K562 (cell line): ENCODE measurements around the gene NECTIN3. TPM values are rescaled to one million over a fixed set of nuclear protein-coding genes. Genes with fewer than 3 reads are reported as not detected.

ENCODE experiments used
- ATAC-seq: fragments of 200-7000 bp; cut with Tn5 transposase; 3 replicates; pipeline ENCODE4 v1.9.1; 2020; ENCODE audit warnings: moderate library complexity
- BruUV-seq: library from RNA; stranded (reverse); fragments of 400-500 nt; replicated peaks from 2 replicates; lab custom pipeline; 2021; lab: Mats Ljungman, UMichigan
- CTCF ChIA-PET: fragments of 300-600 bp; formaldehyde crosslinking; extraction: SDS; loops from one replicate; lab custom pipeline; 2021; ENCODE audit warnings: low intra/inter-chr PET ratio; lab: Yijun Ruan, JAX
- POLR2A ChIA-PET: fragments of 300-600, 350-650 bp; sonication (Branson Sonifier 250); formaldehyde crosslinking; extraction: SDS; loops from one replicate; lab custom pipeline; 2021; ENCODE audit warnings: antibody characterized with exemption, inconsistent platforms; lab: Yijun Ruan, JAX
- DNase-seq, 4 experiments: peaks; one replicate each; pipeline versions ENCODE4 v3.0.0 to v3.0.0-alpha.2; 2011 to 2018; ENCODE audit warnings: low spot score in 3 of 4, mixed read lengths in 3 of 4; ENCODE audit errors: extremely low read depth in 1 of 4
- FAIRE-seq: peaks from 2 replicates; lab custom pipeline; 2011; peaks lifted over from hg19 to GRCh38; lab: Jason Lieb, UNC
- H2AFZ ChIP-seq: 2 replicates; pipeline ENCODE4 v1.6.0; 2011; ENCODE audit warnings: low read depth, low read length, control low read depth, inconsistent platforms
- H3K27ac ChIP-seq: fragments of 200-600 bp; 3 replicates; pipeline ENCODE4 v1.8.0; 2011; ENCODE audit warnings: low read depth, mild to moderate bottlenecking, control low read depth, inconsistent platforms, low read length, moderate library complexity, mixed read lengths; ENCODE audit errors: extremely low read depth
- H3K27me3 ChIP-seq, 2 experiments: fragments of 300-600 bp in 1 of 2; 2 replicates in 1 of 2; 3 replicates in 1 of 2; pipeline versions ENCODE4 v1.6.0 to v1.8.0; 2011; ENCODE audit warnings: inconsistent platforms in 2 of 2, low read length in 2 of 2, mild to moderate bottlenecking in 1 of 2, mixed read lengths in 1 of 2, moderate library complexity in 1 of 2; ENCODE audit not compliant: control insufficient read depth in 2 of 2, insufficient read depth in 2 of 2
- H3K36me3 ChIP-seq: fragments of 300-600 bp; 3 replicates; pipeline ENCODE4 v1.8.0; 2011; ENCODE audit warnings: mild to moderate bottlenecking, low read length, inconsistent platforms; ENCODE audit not compliant: control insufficient read depth, insufficient read depth
- H3K4me1 ChIP-seq, 2 experiments: fragments of 200-600 bp in 1 of 2; replicated peaks in 1 of 2; 2 replicates in 1 of 2; 3 replicates in 1 of 2; pipeline versions ENCODE4 v1.5.1 to v1.8.0; 2011; ENCODE audit warnings: inconsistent platforms in 2 of 2, low read length in 2 of 2, mild to moderate bottlenecking in 1 of 2, mixed read lengths in 1 of 2, moderate library complexity in 1 of 2; ENCODE audit not compliant: control insufficient read depth in 2 of 2, insufficient read depth in 2 of 2
- H3K4me2 ChIP-seq: 2 replicates; pipeline ENCODE4 v1.6.1; 2011; ENCODE audit warnings: low read length, control low read depth, inconsistent platforms, mixed read lengths; ENCODE audit not compliant: insufficient read depth
- H3K4me3 ChIP-seq: fragments of 200-600 bp; sonication (generic), shearing (Covaris generic); 2 replicates; pipeline ENCODE4 v1.5.1; 2016; ENCODE audit warnings: control low read depth, inconsistent platforms
- H3K79me2 ChIP-seq: fragments of 200-600 bp; 3 replicates; pipeline ENCODE4 v1.8.0; 2011; ENCODE audit warnings: low read length, inconsistent platforms; ENCODE audit not compliant: control insufficient read depth, insufficient read depth
- H3K9ac ChIP-seq, 2 experiments: 2 replicates each; pipeline versions ENCODE4 v1.6.0 to v1.6.1; 2011; ENCODE audit warnings: low read depth in 2 of 2, low read length in 2 of 2, control low read depth in 1 of 2, inconsistent platforms in 1 of 2, mild to moderate bottlenecking in 1 of 2, mixed read lengths in 1 of 2; ENCODE audit not compliant: insufficient read depth in 1 of 2
- H3K9me1 ChIP-seq: one replicate; pipeline ENCODE4 v1.6.0; 2011; ENCODE audit warnings: inconsistent platforms, mild to moderate bottlenecking, low read length, moderate library complexity; ENCODE audit not compliant: control insufficient read depth, insufficient read depth
- H3K9me3 ChIP-seq: replicated peaks from 2 replicates; pipeline ENCODE4 v1.5.1; 2011; ENCODE audit warnings: low read depth, low read length, inconsistent platforms; ENCODE audit not compliant: control insufficient read depth, insufficient read depth
- H4K20me1 ChIP-seq: replicated peaks from 2 replicates; pipeline ENCODE4 v1.6.1; 2011; ENCODE audit warnings: low read length, inconsistent platforms, mixed read lengths; ENCODE audit not compliant: control insufficient read depth, insufficient read depth
- ARNT ChIP-seq, 2 experiments: fragments of 450-650 bp; IDR thresholded peaks; 2 replicates each; pipeline ENCODE4 v1.6.1; 2016; ENCODE audit warnings: mild to moderate bottlenecking in 1 of 2
- ATF1 ChIP-seq, 2 experiments: fragments of 450-650 bp in 1 of 2; IDR thresholded peaks; 2 replicates each; pipeline ENCODE4 v1.6.1; 2016; ENCODE audit warnings: missing compliant biosample characterization in 1 of 2, missing genetic modification characterization in 1 of 2
- ILF3 ChIP-seq: fragments of 450-650 bp; IDR thresholded peaks from 2 replicates; pipeline ENCODE4 v1.6.1; 2018; ENCODE audit warnings: antibody characterized with exemption, mild to moderate bottlenecking, moderate library complexity, borderline replicate concordance
- MAZ ChIP-seq, 2 experiments: fragments of 450-650 bp in 1 of 2; sonication (generic) in 1 of 2; formaldehyde crosslinking; IDR thresholded peaks in 1 of 2; conservative IDR thresholded peaks in 1 of 2; 2 replicates each; pipeline versions ENCODE4 v1.4.0 to v1.5.0; 2020; ENCODE audit warnings: mild to moderate bottlenecking in 1 of 2, missing genetic modification reagents in 1 of 2
- NBN ChIP-seq: fragments of 450-650 bp; IDR thresholded peaks from 2 replicates; pipeline ENCODE4 v1.6.1; 2016; ENCODE audit warnings: low read depth, mild to moderate bottlenecking
- NR2C2 ChIP-seq, 2 experiments: fragments of 200-800 bp in 1 of 2; sonication (Bioruptor generic) in 1 of 2; sonication (generic) in 1 of 2; formaldehyde crosslinking in 1 of 2; IDR thresholded peaks; 2 replicates each; pipeline versions ENCODE4 v1.6.1 to v1.8.0; 2016 to 2022; ENCODE audit warnings: mild to moderate bottlenecking in 1 of 2, missing compliant biosample characterization in 1 of 2, missing genetic modification characterization in 1 of 2, missing genetic modification reagents in 1 of 2
- RBFOX2 ChIP-seq: fragments of 200-400 bp; formaldehyde crosslinking; IDR thresholded peaks from 2 replicates; pipeline ENCODE4 v1.6.1; 2017; ENCODE audit warnings: low read depth, mild to moderate bottlenecking, low read length, moderate library complexity
- RBM25 ChIP-seq: fragments of 200-400 bp; formaldehyde crosslinking; IDR thresholded peaks from 2 replicates; pipeline ENCODE4 v1.6.1; 2018; ENCODE audit warnings: low read length, low read depth, moderate library complexity; ENCODE audit not compliant: severe bottlenecking
- SIN3A ChIP-seq, 2 experiments: fragments of 150-350 bp in 1 of 2; IDR thresholded peaks; 2 replicates each; pipeline ENCODE4 v1.6.1; 2011 to 2016; ENCODE audit warnings: borderline replicate concordance in 2 of 2, low read depth in 2 of 2, low read length in 2 of 2, mild to moderate bottlenecking in 2 of 2, moderate library complexity in 2 of 2; ENCODE audit not compliant: control insufficient read depth in 1 of 2
- SMARCC2 ChIP-seq: fragments of 450-650 bp; IDR thresholded peaks from 2 replicates; pipeline ENCODE4 v1.6.1; 2017; ENCODE audit warnings: antibody characterized with exemption, moderate library complexity, mild to moderate bottlenecking, low read depth
- ZNF253 ChIP-seq: fragments of 250-450 bp; sonication (Bioruptor Pico); conservative IDR thresholded peaks from 2 replicates; pipeline ENCODE4 v1.6.1; 2021; ENCODE audit warnings: mild to moderate bottlenecking
- ZNF436 ChIP-seq: fragments of 250-450, 450-650 bp; sonication (Bioruptor Pico); formaldehyde crosslinking; IDR thresholded peaks from 2 replicates; pipeline ENCODE4 v1.7.0; 2020; ENCODE audit warnings: mild to moderate bottlenecking
- WGBS: fragments of 100-300 bp; shearing (Covaris generic); methylation state at CpG from one replicate; pipeline ENCODE4 v1.1.6; 2016; ENCODE audit warnings: low coverage, mixed read lengths; ENCODE audit not compliant: insufficient coverage; ENCODE audit errors: missing lambda C conversion rate; 5-methylcytosine and 5-hydroxymethylcytosine counted together
- in situ Hi-C: fragments of 300-500 bp; cut with MboI; formaldehyde crosslinking; loops from 4 replicates; pipeline ENCODE4 v1.15.0; 2018; ENCODE audit warnings: inconsistent platforms, mixed read lengths
- intact Hi-C: fragments of 100-400 bp; cut with micrococcal nuclease; formaldehyde crosslinking; loops from 2 replicates; pipeline ENCODE4 v1.14.2; 2022
- polyA plus RNA-seq, 8 experiments: library from polyadenylated mRNA; depleted of rRNA in 4 of 8; stranded (reverse) in 5 of 8; unstranded in 3 of 8; fragments of >200 nt; fragmentation: Nextera tagmentation in 2 of 8; fragmentation: Illumina TruSeq in 1 of 8; extraction: Ambion mirVana in 2 of 8; extraction: Trizol in 1 of 8; gene quantifications; 2 replicates each; pipeline versions ENCODE4 v1.2.1 to v1.2.3, GENCODE V29; 2011 to 2014; ENCODE audit warnings: inconsistent platforms in 1 of 8, missing spikeins in 1 of 8
- total RNA-seq, 7 experiments: library from RNA; depleted of rRNA in 6 of 7; stranded (reverse); fragments of >200 nt in 6 of 7; fragmentation: Illumina TruSeq in 2 of 7; extraction: Trizol in 2 of 7; gene quantifications; 2 replicates each; pipeline versions ENCODE4 v1.2.1 to v1.2.3, GENCODE V29; 2011 to 2021; ENCODE audit warnings: low replicate concordance in 1 of 7
- TF ChIP-seq, protein P1 (sequence below), 2 experiments: fragments of 150-350 bp in 1 of 2; IDR thresholded peaks; 2 replicates each; pipeline ENCODE4 v1.6.1; 2012 to 2016; ENCODE audit warnings: low read depth in 2 of 2, low read length in 2 of 2, mild to moderate bottlenecking in 1 of 2, moderate library complexity in 1 of 2
- TF ChIP-seq, protein P2 (sequence below): fragments of 250-450 bp; sonication (Bioruptor Pico); IDR thresholded peaks from 2 replicates; pipeline ENCODE4 v1.9.0; 2021; ENCODE audit warnings: mild to moderate bottlenecking

The NECTIN3 gene
- total and polyA plus RNA-seq, 9 of the 15 experiments (the other 6 are each of a cell fraction or from before 2014, with no cell fraction given): 0.16 TPM; not detected in 8

DNA sequence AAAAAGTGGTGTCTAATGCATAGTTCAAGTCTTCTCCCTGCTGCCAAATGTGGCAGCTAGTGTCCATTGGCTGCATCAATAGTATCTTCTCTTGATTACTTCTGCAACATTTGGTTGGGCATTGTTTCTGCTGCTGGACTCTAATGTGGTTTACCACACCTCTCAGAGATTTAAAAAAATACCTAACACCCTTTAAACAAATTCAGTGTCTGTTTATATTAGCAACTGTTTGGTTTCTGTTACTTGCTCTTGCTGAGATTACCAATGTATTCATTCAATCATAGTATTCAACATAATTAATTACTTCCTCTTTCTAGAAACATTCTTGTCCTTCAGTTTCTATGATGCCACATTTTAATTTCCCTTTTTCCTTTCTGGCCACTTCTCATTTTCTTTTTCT lies 20.3 kb upstream of the NECTIN3 start (continued):
- TF ChIP-seq SIN3A (IDR thresholded peaks at IDR 0.05; ENCODE audit: borderline replicate concordance in 2 of 2, control insufficient read depth in 1 of 2, low read depth in 2 of 2, low read length in 2 of 2) (no peak), RBM25 (no peak), MAZ (CRISPR knock-in tag; conservative IDR thresholded peaks at IDR 0.05 in 1 of 2, IDR thresholded peaks at IDR 0.05 in 1 of 2) (no peak), NBN (no peak), NR2C2 (CRISPR knock-in tag; IDR thresholded peaks at IDR 0.05) (no peak), NR2C2 (tag; IDR thresholded peaks at IDR 0.05) (no peak), ZNF436 (no peak), RBFOX2 (no peak), ATF1 (CRISPR knock-in tag; IDR thresholded peaks at IDR 0.05) (no peak), ATF1 (tag; IDR thresholded peaks at IDR 0.05) (no peak), ARNT (IDR thresholded peaks at IDR 0.05) (no peak), ZNF253 (CRISPR knock-in tag) (no peak)

DNA sequence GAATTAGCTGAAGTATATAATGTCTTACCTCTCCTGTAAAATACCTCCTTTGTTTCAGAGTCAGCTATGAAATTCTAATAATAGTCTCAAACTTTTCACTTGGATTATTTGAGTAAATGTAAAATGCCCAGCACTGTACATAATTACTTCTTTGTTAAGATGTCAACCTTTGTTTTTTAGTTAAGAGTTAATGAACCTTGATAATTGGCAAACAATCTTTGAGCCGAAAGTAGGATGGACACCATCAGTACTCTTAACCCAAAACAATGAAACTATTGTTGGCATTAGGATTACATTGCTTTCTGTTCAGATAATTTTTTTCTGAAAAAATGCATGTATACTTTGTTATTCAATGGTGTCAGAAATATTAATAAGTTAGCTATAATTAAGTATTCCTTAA lies 3.0 kb upstream of the NECTIN3 start:
- Histone ChIP-seq H3K79me2 (no peaks in the 10 kb centered on the region), H3K36me3 (no peaks in the 10 kb centered on the region), H3K9me1 (no peaks in the 10 kb centered on the region), H3K4me2 (no peak overlapping the region), H3K4me3 (no peak overlapping the region), H3K9ac (no peak overlapping the region), H3K27ac (no peak overlapping the region), H2AFZ (no peak overlapping the region), H3K9me3 (no peaks in the 10 kb centered on the region), H3K27me3 (peaks cover 3 to 17% of the 10 kb centered on the region in 2 experiments; a peak in 2 of 5 replicates), H3K4me1 (peaks cover 0 to 12% of the 10 kb centered on the region in 2 experiments; a peak in 2 of 5 replicates), H4K20me1 (no peaks in the 10 kb centered on the region)
- CTCF ChIA-PET: no interaction called here
- BruUV-seq: no TSS peak
- DNase-seq (no peak), ATAC-seq (no peak), FAIRE-seq (no peak)
- 0% methylated on average over 1 of the region's 1 CpG for whole genome bisulfite sequencing
- in situ Hi-C loops (no loop called here), intact Hi-C loops (no loop called here)
- POLR2A ChIA-PET: no interaction called here
- TF ChIP-seq, protein P1, sequence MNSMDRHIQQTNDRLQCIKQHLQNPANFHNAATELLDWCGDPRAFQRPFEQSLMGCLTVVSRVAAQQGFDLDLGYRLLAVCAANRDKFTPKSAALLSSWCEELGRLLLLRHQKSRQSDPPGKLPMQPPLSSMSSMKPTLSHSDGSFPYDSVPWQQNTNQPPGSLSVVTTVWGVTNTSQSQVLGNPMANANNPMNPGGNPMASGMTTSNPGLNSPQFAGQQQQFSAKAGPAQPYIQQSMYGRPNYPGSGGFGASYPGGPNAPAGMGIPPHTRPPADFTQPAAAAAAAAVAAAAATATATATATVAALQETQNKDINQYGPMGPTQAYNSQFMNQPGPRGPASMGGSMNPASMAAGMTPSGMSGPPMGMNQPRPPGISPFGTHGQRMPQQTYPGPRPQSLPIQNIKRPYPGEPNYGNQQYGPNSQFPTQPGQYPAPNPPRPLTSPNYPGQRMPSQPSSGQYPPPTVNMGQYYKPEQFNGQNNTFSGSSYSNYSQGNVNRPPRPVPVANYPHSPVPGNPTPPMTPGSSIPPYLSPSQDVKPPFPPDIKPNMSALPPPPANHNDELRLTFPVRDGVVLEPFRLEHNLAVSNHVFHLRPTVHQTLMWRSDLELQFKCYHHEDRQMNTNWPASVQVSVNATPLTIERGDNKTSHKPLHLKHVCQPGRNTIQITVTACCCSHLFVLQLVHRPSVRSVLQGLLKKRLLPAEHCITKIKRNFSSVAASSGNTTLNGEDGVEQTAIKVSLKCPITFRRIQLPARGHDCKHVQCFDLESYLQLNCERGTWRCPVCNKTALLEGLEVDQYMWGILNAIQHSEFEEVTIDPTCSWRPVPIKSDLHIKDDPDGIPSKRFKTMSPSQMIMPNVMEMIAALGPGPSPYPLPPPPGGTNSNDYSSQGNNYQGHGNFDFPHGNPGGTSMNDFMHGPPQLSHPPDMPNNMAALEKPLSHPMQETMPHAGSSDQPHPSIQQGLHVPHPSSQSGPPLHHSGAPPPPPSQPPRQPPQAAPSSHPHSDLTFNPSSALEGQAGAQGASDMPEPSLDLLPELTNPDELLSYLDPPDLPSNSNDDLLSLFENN (IDR thresholded peaks at IDR 0.05; ENCODE audit: low read depth in 2 of 2, low read length in 2 of 2): no peak
- TF ChIP-seq, protein P2, sequence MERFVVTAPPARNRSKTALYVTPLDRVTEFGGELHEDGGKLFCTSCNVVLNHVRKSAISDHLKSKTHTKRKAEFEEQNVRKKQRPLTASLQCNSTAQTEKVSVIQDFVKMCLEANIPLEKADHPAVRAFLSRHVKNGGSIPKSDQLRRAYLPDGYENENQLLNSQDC (CRISPR knock-in tag): no peak
- TF ChIP-seq SMARCC2 (no peak), ILF3 (no peak), ARNT (IDR thresholded peaks at IDR 0.05) (no peak)
